HepG2 (cell line): ENCODE data around the gene LLGL2.

ENCODE experiments used
- CEBPG ChIP-seq: IDR thresholded peaks from 2 replicates; pipeline ENCODE4 v1.6.1; 2016
- MTF1 ChIP-seq: sonication (generic); formaldehyde crosslinking; IDR thresholded peaks from 2 replicates; pipeline ENCODE4 v1.5.0; 2020; ENCODE audit warnings: missing genetic modification reagents
- PTBP1 ChIP-seq: fragments of 200-400 bp; formaldehyde crosslinking; IDR thresholded peaks from 2 replicates; pipeline ENCODE4 v1.6.1; 2018; ENCODE audit warnings: low read length, low read depth; ENCODE audit not compliant: poor library complexity, severe bottlenecking
- ZNF839 ChIP-seq: sonication (generic); formaldehyde crosslinking; IDR thresholded peaks from 2 replicates; pipeline ENCODE4 v1.4.0; 2020; ENCODE audit warnings: missing genetic modification reagents, mild to moderate bottlenecking, borderline replicate concordance

GRCh38 chr17:75574404-75575036 lies 49.0 kb downstream of the LLGL2 start:
- TF ChIP-seq CEBPG (CRISPR knock-in tag), result no peak
- TF ChIP-seq MTF1 (CRISPR knock-in tag), result no peak
- no peak for TF ChIP-seq ZNF839 (CRISPR knock-in tag)
- TF ChIP-seq PTBP1, result no peak
